Right forelimb (tissue), 1 donor: Measurements from ENCODE around the gene KCNH6.

Experiments
- DNase-seq: peaks from one replicate; pipeline ENCODE4 v3.0.0-alpha.2; 2018

Gene KCNH6

GRCh38 chr17:63486317-63487013, 36.7 kb upstream of the KCNH6 start:
- no peak for DNase-seq

GRCh38 chr17:63487014-63487339, 36.2 kb upstream of the KCNH6 start:
- no peak for DNase-seq

- DNase-seq: no peak
Observed at GRCh38 chr17:63488851-63489250, 34.3 kb upstream of the KCNH6 start.

GRCh38 chr17:63489291-63489690, 33.9 kb upstream of the KCNH6 start:
- DNase-seq: no peak

- DNase-seq: no peak
Observed at GRCh38 chr17:63490329-63490728, 32.8 kb upstream of the KCNH6 start.

GRCh38 chr17:63490858-63491400, 32.2 kb upstream of the KCNH6 start:
- no peak for DNase-seq

GRCh38 chr17:63491413-63491812, 31.7 kb upstream of the KCNH6 start:
- DNase-seq: no peak

GRCh38 chr17:63491977-63492618, 31.1 kb upstream of the KCNH6 start:
- no peak for DNase-seq

- no peak for DNase-seq
Observed at GRCh38 chr17:63492940-63493339, 30.2 kb upstream of the KCNH6 start.

- DNase-seq: no peak
Observed at GRCh38 chr17:63493411-63493810, 29.7 kb upstream of the KCNH6 start.

GRCh38 chr17:63494300-63494928, 28.7 kb upstream of the KCNH6 start:
- DNase-seq: no peak

- no peak for DNase-seq
Observed at GRCh38 chr17:63495491-63495890, 27.7 kb upstream of the KCNH6 start.

GRCh38 chr17:63496177-63496576, 27.0 kb upstream of the KCNH6 start:
- no peak for DNase-seq

GRCh38 chr17:63496663-63497400, 26.3 kb upstream of the KCNH6 start:
- DNase-seq: no peak

- no peak for DNase-seq
Observed at GRCh38 chr17:63497708-63498483, 25.3 kb upstream of the KCNH6 start.

GRCh38 chr17:63498626-63499195, 24.4 kb upstream of the KCNH6 start:
- DNase-seq: no peak

GRCh38 chr17:63500543-63501390, 22.4 kb upstream of the KCNH6 start:
- DNase-seq: no peak

- no peak for DNase-seq
Observed at GRCh38 chr17:63503341-63503705, 19.8 kb upstream of the KCNH6 start.

GRCh38 chr17:63504261-63504660, 18.9 kb upstream of the KCNH6 start:
- no peak for DNase-seq

GRCh38 chr17:63505341-63505740, 17.8 kb upstream of the KCNH6 start:
- DNase-seq: no peak

- no peak for DNase-seq
Observed at GRCh38 chr17:63506627-63507026, 16.5 kb upstream of the KCNH6 start.
